Tibial artery (tissue), 4 donors: ENCODE results near the gene BCL11A.

Experiments used
- DNase-seq, 2 donors: peaks; one replicate each; pipeline ENCODE4 v3.0.0-alpha.2; 2019
- H3K27ac ChIP-seq, 2 donors: fragments of 200-600 bp; sonication (generic) in 1 of 2; 1 replicate in 1 of 2; 2 replicates in 1 of 2; pipeline ENCODE4 v1.5.1; 2018 to 2019; ENCODE audit warnings: mild to moderate bottlenecking in 1 of 2
- H3K27me3 ChIP-seq, 2 donors: fragments of 200-600 bp; sonication (generic) in 1 of 2; one replicate each; pipeline versions ENCODE4 v1.5.1 to v1.6.0; 2016 to 2019
- H3K36me3 ChIP-seq, 3 donors: fragments of 200-600 bp; sonication (generic) in 2 of 3; one replicate each; pipeline ENCODE4 v1.5.1; 2016 to 2019; ENCODE audit warnings: mild to moderate bottlenecking in 2 of 3
- H3K4me1 ChIP-seq, 4 donors: fragments of 200-600 bp; sonication (generic) in 2 of 4; 1 replicate in 3 of 4; 2 replicates in 1 of 4; pipeline ENCODE4 v1.5.1; 2016 to 2019
- H3K4me3 ChIP-seq, 2 donors: fragments of 200-600 bp; sonication (generic) in 1 of 2; 1 replicate in 1 of 2; 2 replicates in 1 of 2; pipeline ENCODE4 v1.5.1; 2018 to 2019; ENCODE audit warnings: mild to moderate bottlenecking in 2 of 2
- H3K9me3 ChIP-seq, 3 donors: fragments of 200-600 bp; sonication (generic) in 1 of 3; one replicate each; pipeline ENCODE4 v1.5.1; 2016 to 2019
- CTCF ChIP-seq, 2 experiments: fragments of 200-600 bp in 1 of 2; fragments of 450-650 bp in 1 of 2; IDR thresholded peaks; one replicate each; pipeline ENCODE4 v1.5.1; 2017 to 2019; ENCODE audit warnings: antibody characterized with exemption in 2 of 2, mild to moderate bottlenecking in 1 of 2, moderate library complexity in 1 of 2
- intact Hi-C: fragments of 100-400 bp; cut with DNase I; formaldehyde crosslinking; loops from one replicate; pipeline ENCODE4 v1.15.0; 2023; ENCODE audit warnings: low total_unique reads

The BCL11A gene

GRCh38 chr2:60555066-60555782 lies 1.8 kb upstream of the BCL11A start:
- TF ChIP-seq CTCF (IDR thresholded peaks at IDR 0.05) = no peak
- peak overlapping the region; percentile 42 to 56 for H3K4me3 ChIP-seq
- intact Hi-C loops = no loop called here
- peaks cover 0 to 63% (median 56%) of the 10 kb centered on the region in 4 donors for H3K4me1 ChIP-seq
- no peaks in the 10 kb centered on the region for H3K9me3 ChIP-seq
- H3K27ac ChIP-seq = no peak overlapping the region
- no peak for DNase-seq
- no peaks in the 10 kb centered on the region for H3K36me3 ChIP-seq
- H3K27me3 ChIP-seq = peaks cover 7 to 84% of the 10 kb centered on the region in 2 donors

GRCh38 chr2:60554646-60555065 lies 1.2 kb upstream of the BCL11A start:
- intact Hi-C loops = no loop called here
- Histone ChIP-seq H3K9me3 (no peaks in the 10 kb centered on the region), H3K27ac (no peak overlapping the region), H3K4me1 (peaks cover 0 to 68% (median 59%) of the 10 kb centered on the region in 4 donors), H3K36me3 (no peaks in the 10 kb centered on the region), H3K27me3 (peaks cover 7 to 90% of the 10 kb centered on the region in 2 donors), H3K4me3 (peak overlapping the region; percentile 42 to 56)
- DNase-seq = no peak
- TF ChIP-seq CTCF (IDR thresholded peaks at IDR 0.05) = no peak

GRCh38 chr2:60554074-60554645 lies 706 bp upstream of the BCL11A start:
- peaks cover 0 to 73% (median 64%) of the 10 kb centered on the region in 4 donors for H3K4me1 ChIP-seq
- no peak overlapping the region for H3K27ac ChIP-seq
- peaks cover 7 to 95% of the 10 kb centered on the region in 2 donors for H3K27me3 ChIP-seq
- H3K4me3 ChIP-seq = peak overlapping the region; percentile 42 to 56
- no peak for TF ChIP-seq CTCF (IDR thresholded peaks at IDR 0.05)
- intact Hi-C loops = no loop called here
- DNase-seq = no peak
- H3K36me3 ChIP-seq = no peaks in the 10 kb centered on the region
- no peaks in the 10 kb centered on the region for H3K9me3 ChIP-seq

- H3K4me1 ChIP-seq = peaks cover 0 to 77% (median 66%) of the 10 kb centered on the region in 4 donors
- TF ChIP-seq CTCF (IDR thresholded peaks at IDR 0.05) = no peak
- peaks cover 7 to 93% of the 10 kb centered on the region in 2 donors for H3K27me3 ChIP-seq
These were observed 481 bp downstream of the BCL11A start for GRCh38 chr2:60552851-60553494.

GRCh38 chr2:60552078-60552850 lies 1.2 kb downstream of the BCL11A start:
- intact Hi-C loops = no loop called here
- DNase-seq = no peak
- Histone ChIP-seq H3K27me3 (peaks cover 7 to 87% of the 10 kb centered on the region in 2 donors), H3K4me1 (peaks cover 0 to 77% (median 66%) of the 10 kb centered on the region in 4 donors), H3K9me3 (no peaks in the 10 kb centered on the region), H3K27ac (no peak overlapping the region), H3K4me3 (peak overlapping the region; percentile 42 to 56), H3K36me3 (no peaks in the 10 kb centered on the region)
- TF ChIP-seq CTCF (IDR thresholded peaks at IDR 0.05) = no peak

More at GRCh38 chr2:60552851-60553494, 481 bp downstream of the BCL11A start:
- peak overlapping the region; percentile 42 to 56 for H3K4me3 ChIP-seq
- no peaks in the 10 kb centered on the region for H3K9me3 ChIP-seq
- no peak overlapping the region for H3K27ac ChIP-seq
- intact Hi-C loops = no loop called here
- DNase-seq = no peak
- no peaks in the 10 kb centered on the region for H3K36me3 ChIP-seq
